GM12878 (cell line): ENCODE data around the gene ORC1. TPM values are rescaled to one million over a fixed set of nuclear protein-coding genes. Genes with fewer than 3 reads are reported as not detected.

Experiments used
- ATAC-seq: fragments of 200-7000 bp; cut with Tn5 transposase; 3 replicates; pipeline ENCODE4 v1.9.1; 2020; ENCODE audit warnings: mild to moderate bottlenecking, moderate library complexity
- BruUV-seq: library from RNA; stranded (reverse); fragments of 400-500 nt; replicated peaks from 2 replicates; lab custom pipeline; 2021; lab: Mats Ljungman, UMichigan
- CTCF ChIA-PET: fragments of 300-600 bp; sonication (Branson Sonifier 250); formaldehyde crosslinking; extraction: SDS; loops from one replicate; lab custom pipeline; 2021; ENCODE audit warnings: inconsistent platforms; lab: Yijun Ruan, JAX
- POLR2A ChIA-PET: fragments of 350-600 bp; formaldehyde crosslinking; extraction: SDS; loops from one replicate; lab custom pipeline; 2021; ENCODE audit warnings: inconsistent platforms; lab: Charles Lee
- RAD21 ChIA-PET: fragments of 300-600 bp; sonication (Branson Sonifier 250); formaldehyde crosslinking; loops from one replicate; lab custom pipeline; 2023; ENCODE audit warnings: antibody characterized with exemption; ENCODE audit not compliant: unreplicated experiment; lab: Charles Lee
- SMC1A ChIA-PET: fragments of 300-600 bp; sonication (Branson Sonifier 250); formaldehyde crosslinking; loops from one replicate; lab custom pipeline; 2023; ENCODE audit not compliant: unreplicated experiment, uncharacterized antibody; lab: Charles Lee
- DNase-seq: peaks from one replicate; pipeline ENCODE4 v3.0.0-alpha.2; 2011; ENCODE audit warnings: low read depth, low spot score
- FAIRE-seq: peaks from 3 replicates; lab custom pipeline; 2011; peaks lifted over from hg19 to GRCh38; lab: Jason Lieb, UNC
- H2AFZ ChIP-seq: 2 replicates; pipeline ENCODE4 v1.6.0; 2011; ENCODE audit warnings: low read depth, low read length, control low read depth; ENCODE audit not compliant: control insufficient read depth
- H3K27ac ChIP-seq: 2 replicates; pipeline ENCODE4 v1.5.1; 2011; ENCODE audit warnings: control low read depth; ENCODE audit not compliant: control insufficient read depth, insufficient read depth
- H3K27me3 ChIP-seq, 2 experiments: replicated peaks in 1 of 2; 2 replicates each; pipeline versions ENCODE4 v1.6.0 to v1.6.1; 2011; ENCODE audit warnings: low read length in 1 of 2; ENCODE audit not compliant: control insufficient read depth in 2 of 2, insufficient read depth in 2 of 2
- H3K36me3 ChIP-seq, 2 experiments: 2 replicates each; pipeline ENCODE4 v1.5.1; 2011; ENCODE audit warnings: low read length in 1 of 2; ENCODE audit not compliant: control insufficient read depth in 2 of 2, insufficient read depth in 2 of 2
- H3K4me1 ChIP-seq: 2 replicates; pipeline ENCODE4 v1.6.1; 2011; ENCODE audit warnings: mild to moderate bottlenecking, low read length, moderate library complexity, mixed read lengths; ENCODE audit not compliant: control insufficient read depth, insufficient read depth
- H3K4me2 ChIP-seq: 2 replicates; pipeline ENCODE4 v1.6.0; 2011; ENCODE audit warnings: control low read depth; ENCODE audit not compliant: control insufficient read depth, insufficient read depth
- H3K4me3 ChIP-seq: fragments of 200-600 bp; sonication (generic); 2 replicates; pipeline ENCODE4 v1.5.1; 2016
- H3K79me2 ChIP-seq: 2 replicates; pipeline ENCODE4 v1.6.0; 2011; ENCODE audit warnings: low read length; ENCODE audit not compliant: control insufficient read depth, insufficient read depth
- H3K9ac ChIP-seq: 2 replicates; pipeline ENCODE4 v1.8.0; 2011; ENCODE audit warnings: low read length, control low read depth, mixed read lengths; ENCODE audit not compliant: control insufficient read depth, insufficient read depth
- H3K9me3 ChIP-seq: replicated peaks from 3 replicates; pipeline ENCODE4 v1.5.1; 2011; ENCODE audit warnings: mild to moderate bottlenecking, low read length; ENCODE audit not compliant: control insufficient read depth, insufficient read depth
- H4K20me1 ChIP-seq: 2 replicates; pipeline ENCODE4 v1.6.0; 2011; ENCODE audit not compliant: control insufficient read depth, insufficient read depth
- CHD1 ChIP-seq: IDR thresholded peaks from 2 replicates; pipeline ENCODE4 v1.6.1; 2012; ENCODE audit warnings: low read depth, low read length, improper control_type of control experiment
- CREM ChIP-seq: IDR thresholded peaks from 2 replicates; pipeline ENCODE4 v1.6.1; 2014; ENCODE audit warnings: antibody characterized with exemption, low read depth
- HDAC2 ChIP-seq: fragments of 200-600 bp; sonication (generic); IDR thresholded peaks from 2 replicates; pipeline ENCODE4 v1.6.1; 2017
- MEF2A ChIP-seq: IDR thresholded peaks from 2 replicates; pipeline ENCODE4 v1.6.1; 2011; ENCODE audit warnings: low read depth, mild to moderate bottlenecking, low read length, moderate library complexity; ENCODE audit not compliant: insufficient read depth
- SREBF1 ChIP-seq: IDR thresholded peaks from 2 replicates; pipeline ENCODE4 v1.6.1; 2012; ENCODE audit warnings: mild to moderate bottlenecking, low read length
- WGBS: methylation state at CpG from one replicate; pipeline ENCODE4 v1.1.6; 2016; ENCODE audit warnings: low lambda C conversion rate; ENCODE audit not compliant: insufficient replicate concordance, insufficient coverage; ENCODE audit errors: missing lambda C conversion rate; 5-methylcytosine and 5-hydroxymethylcytosine counted together
- in situ Hi-C: fragments of 300-500 bp; cut with MboI; formaldehyde crosslinking; loops from 9 replicates; pipeline ENCODE4 v1.14.3; 2018; ENCODE audit warnings: mixed read lengths
- intact Hi-C: fragments of 100-400 bp; cut with micrococcal nuclease; formaldehyde crosslinking; loops from one replicate; pipeline ENCODE4 v1.14.2; 2022; ENCODE audit not compliant: unreplicated experiment
- polyA plus RNA-seq, 11 experiments: library from polyadenylated mRNA; depleted of rRNA in 4 of 11; unstranded in 6 of 11; stranded (reverse) in 5 of 11; fragments of >200 nt; fragmentation: Nextera tagmentation in 4 of 11; fragmentation: Illumina TruSeq in 1 of 11; extraction: Ambion mirVana in 4 of 11; extraction: Trizol in 1 of 11; gene quantifications; 1 replicate in 1 of 11; 2 replicates in 10 of 11; pipeline versions ENCODE4 v1.2.1 to v1.2.3, GENCODE V29; 2011 to 2016; ENCODE audit warnings: inconsistent platforms in 2 of 11, missing spikeins in 2 of 11, low read depth in 1 of 11
- total RNA-seq, 4 experiments: library from RNA; depleted of rRNA in 3 of 4; stranded (reverse); fragments of >200 nt in 3 of 4; fragmentation: Illumina TruSeq in 1 of 4; extraction: Trizol in 1 of 4; gene quantifications; 2 replicates each; pipeline versions ENCODE4 v1.2.1 to v1.2.3, GENCODE V29; 2013 to 2021

The ORC1 gene
- total and polyA plus RNA-seq, 10 of the 15 experiments (the other 5 are each of a cell fraction or from before 2014, with no cell fraction given), result 7.7 to 34.6 (median 28.7) TPM

GRCh38 chr1:52416811-52417210, 12.6 kb upstream of the ORC1 start:
- WGBS, result 100% methylated on average over 2 of the region's 2 CpGs
- Histone ChIP-seq H3K79me2 (no peaks in the 10 kb centered on the region), H3K9me3 (no peaks in the 10 kb centered on the region), H3K36me3 (peaks cover 4 to 42% of the 10 kb centered on the region in 2 experiments), H3K9ac (no peak overlapping the region), H2AFZ (no peak overlapping the region), H3K4me1 (no peaks in the 10 kb centered on the region), H3K27ac (no peak overlapping the region), H3K4me3 (no peak overlapping the region), H4K20me1 (no peaks in the 10 kb centered on the region), H3K4me2 (no peak overlapping the region), H3K27me3 (no peaks in the 10 kb centered on the region)
- CTCF ChIA-PET, result no interaction called here
- TF ChIP-seq CREM (no peak), CHD1 (no peak), SREBF1 (no peak), HDAC2 (no peak)
- BruUV-seq, result TSS peak; percentile 48
- SMC1A ChIA-PET, result interaction anchor here (1.0 to 1.4 kb wide), 2 partner anchors 12 to 87 kb away, joined by 3 read pairs; no protein-coding TSS in a partner anchor
- no peak for DNase-seq
- in situ Hi-C loops, result no loop called here
- no peak for FAIRE-seq
- no peak for ATAC-seq
- RAD21 ChIA-PET, result no interaction called here
- POLR2A ChIA-PET, result no interaction called here
- intact Hi-C loops, result no loop called here

DNA sequence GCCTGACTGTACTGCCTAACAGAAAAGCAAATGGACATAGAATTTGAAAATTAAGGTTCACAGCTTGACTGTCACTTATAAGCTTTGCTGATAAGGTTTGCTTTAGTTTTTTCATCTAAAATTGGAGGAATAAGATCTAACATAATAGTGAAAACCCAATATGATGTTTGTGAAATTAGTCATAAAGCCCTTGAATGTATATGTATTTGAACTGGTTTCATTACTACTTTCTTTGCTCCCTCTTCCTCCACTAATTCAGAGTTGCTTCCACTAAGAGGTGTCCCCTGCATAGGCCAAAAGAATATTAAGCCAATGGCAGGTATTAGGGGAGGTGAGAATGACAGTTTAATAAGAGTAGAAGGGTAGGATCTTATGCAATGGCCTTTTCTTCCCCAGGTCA, 10.7 kb upstream of the ORC1 start:
- Histone ChIP-seq H3K27me3 (no peaks in the 10 kb centered on the region), H3K27ac (no peak overlapping the region), H3K4me1 (no peaks in the 10 kb centered on the region), H3K9me3 (no peaks in the 10 kb centered on the region), H3K4me3 (no peak overlapping the region), H3K79me2 (no peaks in the 10 kb centered on the region), H3K9ac (no peak overlapping the region), H3K4me2 (no peak overlapping the region), H3K36me3 (peaks cover 6 to 46% of the 10 kb centered on the region in 2 experiments), H2AFZ (no peak overlapping the region), H4K20me1 (no peaks in the 10 kb centered on the region)
- ATAC-seq, result no peak
- no peak for DNase-seq
- ChIA-PET CTCF (interaction anchor here (1.8 kb wide), 1 partner anchor 10 kb away, joined by 8 read pairs; the partner anchor contains the start of genes ORC1 and PRPF38A), POLR2A (interaction anchor here (0.7 kb wide), 1 partner anchor 271 kb away, joined by 8 read pairs; no protein-coding TSS in a partner anchor), SMC1A (interaction anchor here (0.6 kb wide), 1 partner anchor 300 kb away, joined by 3 read pairs; no protein-coding TSS in a partner anchor), RAD21 (no interaction called here)
- in situ Hi-C loops (no loop called here), intact Hi-C loops (no loop called here)
- no peak for TF ChIP-seq MEF2A
- no peak for FAIRE-seq
- no TSS peak for BruUV-seq
